Prostate gland (tissue), 2 donors: ENCODE measurements around the gene OLFM1. TPM values are rescaled to one million over a fixed set of nuclear protein-coding genes. Genes with fewer than 3 reads are reported as not detected.
A peak's percentile ranks its signal among the peaks of the same experiment; 100 is the strongest.

Experiments used
- DNase-seq: peaks from one replicate; pipeline ENCODE4 v3.0.0-alpha.2; 2019; ENCODE audit warnings: low spot score
- H3K27ac ChIP-seq, 2 donors: fragments of 200-600 bp; sonication (generic); 2 replicates each; pipeline ENCODE4 v1.5.1; 2017 to 2019
- H3K27me3 ChIP-seq: fragments of 200-600 bp; sonication (generic); replicated peaks from 2 replicates; pipeline ENCODE4 v1.5.1; 2019; ENCODE audit not compliant: insufficient read depth
- H3K36me3 ChIP-seq, 2 donors: fragments of 200-600 bp; sonication (generic); 1 replicate in 1 of 2; 2 replicates in 1 of 2; pipeline versions ENCODE4 v1.5.1 to v1.8.1; 2017 to 2019
- H3K4me1 ChIP-seq: fragments of 200-600 bp; sonication (generic); replicated peaks from 2 replicates; pipeline ENCODE4 v1.5.1; 2019
- H3K4me3 ChIP-seq, 2 donors: fragments of 200-600 bp; sonication (generic); 2 replicates each; pipeline ENCODE4 v1.5.1; 2017 to 2019
- H3K9me3 ChIP-seq: fragments of 200-600 bp; sonication (generic); 2 replicates; pipeline ENCODE4 v1.5.1; 2017
- POLR2A ChIP-seq: fragments of 450-650 bp; IDR thresholded peaks from one replicate; pipeline ENCODE4 v1.6.1; 2016; ENCODE audit warnings: antibody characterized with exemption, mild to moderate bottlenecking
- POLR2AphosphoS5 ChIP-seq: sonication (generic); formaldehyde crosslinking; IDR thresholded peaks from one replicate; pipeline ENCODE4 v1.6.1; 2017; ENCODE audit warnings: antibody characterized with exemption
- WGBS: methylation state at CpG from one replicate; pipeline ENCODE4 v1.1.5; 2018; 5-methylcytosine and 5-hydroxymethylcytosine counted together
- intact Hi-C: fragments of 100-400 bp; cut with DNase I; formaldehyde crosslinking; loops from one replicate; pipeline ENCODE4 v1.14.2; 2022
- total RNA-seq, 2 donors: library from RNA; depleted of rRNA; stranded (reverse); fragments of >200 nt; gene quantifications; one replicate each; pipeline ENCODE4 v1.1.0, GENCODE V29; 2016
- TF ChIP-seq, protein P1 (sequence below), 4 experiments: fragments of 200-600 bp in 2 of 4; fragments of 450-650 bp in 2 of 4; sonication (generic) in 2 of 4; IDR thresholded peaks; 1 replicate in 3 of 4; 2 replicates in 1 of 4; pipeline ENCODE4 v1.5.1; 2016 to 2019; ENCODE audit warnings: antibody characterized with exemption in 4 of 4, mild to moderate bottlenecking in 2 of 4, moderate library complexity in 2 of 4

The OLFM1 gene
- total RNA-seq, 2 donors from 2014 or later = 11.7 to 23.3 TPM

DNA sequence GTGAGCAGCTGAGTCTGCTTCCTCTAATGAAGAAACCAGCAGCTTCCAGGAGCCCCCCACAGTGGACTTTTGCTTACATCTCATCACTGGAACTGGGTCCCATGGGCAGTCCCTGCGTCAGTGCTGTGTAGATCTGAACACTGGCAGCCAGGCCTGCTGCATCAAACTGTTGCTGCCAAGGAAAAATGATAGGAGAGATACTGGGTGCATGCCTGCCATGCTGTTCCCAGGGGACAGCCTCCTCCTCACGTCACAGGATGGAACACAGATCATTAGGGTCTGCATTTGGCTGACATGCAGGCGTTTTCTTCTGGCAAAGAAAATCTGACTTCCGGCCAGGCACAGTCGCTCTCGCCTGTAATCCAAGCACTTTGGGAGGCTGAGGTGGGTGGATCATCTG lies 67.9 kb downstream of the OLFM1 start:
- H3K4me3 ChIP-seq = no peak overlapping the region
- intact Hi-C loops = no loop called here
- H3K27me3 ChIP-seq = no peaks in the 10 kb centered on the region
- H3K4me1 ChIP-seq = no peaks in the 10 kb centered on the region
- TF ChIP-seq POLR2A = no peak
- TF ChIP-seq, protein P1, sequence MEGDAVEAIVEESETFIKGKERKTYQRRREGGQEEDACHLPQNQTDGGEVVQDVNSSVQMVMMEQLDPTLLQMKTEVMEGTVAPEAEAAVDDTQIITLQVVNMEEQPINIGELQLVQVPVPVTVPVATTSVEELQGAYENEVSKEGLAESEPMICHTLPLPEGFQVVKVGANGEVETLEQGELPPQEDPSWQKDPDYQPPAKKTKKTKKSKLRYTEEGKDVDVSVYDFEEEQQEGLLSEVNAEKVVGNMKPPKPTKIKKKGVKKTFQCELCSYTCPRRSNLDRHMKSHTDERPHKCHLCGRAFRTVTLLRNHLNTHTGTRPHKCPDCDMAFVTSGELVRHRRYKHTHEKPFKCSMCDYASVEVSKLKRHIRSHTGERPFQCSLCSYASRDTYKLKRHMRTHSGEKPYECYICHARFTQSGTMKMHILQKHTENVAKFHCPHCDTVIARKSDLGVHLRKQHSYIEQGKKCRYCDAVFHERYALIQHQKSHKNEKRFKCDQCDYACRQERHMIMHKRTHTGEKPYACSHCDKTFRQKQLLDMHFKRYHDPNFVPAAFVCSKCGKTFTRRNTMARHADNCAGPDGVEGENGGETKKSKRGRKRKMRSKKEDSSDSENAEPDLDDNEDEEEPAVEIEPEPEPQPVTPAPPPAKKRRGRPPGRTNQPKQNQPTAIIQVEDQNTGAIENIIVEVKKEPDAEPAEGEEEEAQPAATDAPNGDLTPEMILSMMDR (IDR thresholded peaks at IDR 0.05) = no peak
- no peak for TF ChIP-seq POLR2AphosphoS5
- 79% methylated on average over 6 of the region's 6 CpGs for WGBS
- no peaks in the 10 kb centered on the region for H3K36me3 ChIP-seq
- DNase-seq = no peak
- no peak overlapping the region for H3K27ac ChIP-seq
- no peaks in the 10 kb centered on the region for H3K9me3 ChIP-seq

DNA sequence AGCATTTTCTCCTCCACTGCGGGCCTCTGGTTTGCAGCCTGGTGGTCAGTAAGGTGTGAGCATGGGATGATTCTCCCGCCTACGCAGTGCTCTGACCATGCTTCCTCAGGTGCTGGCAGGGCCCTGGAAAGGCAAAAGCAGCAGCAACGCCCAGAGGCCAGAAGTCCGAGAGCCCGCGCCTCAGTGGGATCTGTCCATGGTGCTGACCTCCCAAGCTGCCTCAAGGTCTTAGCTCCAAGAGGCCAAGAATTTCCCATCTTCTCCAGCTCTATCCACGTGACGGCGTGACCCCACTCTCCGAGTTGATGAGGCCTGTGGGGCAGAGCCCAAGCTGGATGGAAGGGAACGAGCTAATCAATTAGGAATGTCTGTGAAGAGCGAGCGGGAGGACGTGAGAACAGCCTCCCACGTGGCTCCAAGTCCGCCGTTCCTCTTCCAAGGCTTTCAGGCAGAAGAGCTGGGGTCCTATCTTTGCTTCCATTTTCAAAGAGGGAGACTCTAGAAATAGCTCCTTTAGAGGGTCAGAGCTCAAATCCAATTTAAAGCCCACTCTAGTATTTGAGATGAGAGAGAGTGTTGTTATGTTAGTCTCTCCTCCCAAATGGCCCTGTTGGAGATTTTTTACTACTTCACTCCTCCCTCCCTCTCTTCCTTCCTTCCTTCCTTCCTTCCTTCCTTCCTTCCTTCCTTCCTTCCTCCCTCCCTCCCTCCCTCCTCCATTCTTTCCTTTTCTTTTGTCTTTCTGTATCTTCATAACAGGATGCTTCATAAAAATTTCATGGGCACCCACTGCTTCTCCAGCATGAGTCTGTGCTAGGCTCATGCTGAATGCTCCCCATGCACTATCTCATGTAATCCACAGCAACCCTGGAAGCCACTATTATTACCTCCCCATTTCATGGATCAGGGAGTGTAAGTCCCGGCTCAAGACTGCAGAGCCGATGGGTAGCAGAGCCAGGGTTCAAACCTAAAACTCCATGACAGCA lies 69.3 kb downstream of the OLFM1 start:
- Histone ChIP-seq H3K27ac (no peak overlapping the region), H3K27me3 (no peaks in the 10 kb centered on the region), H3K36me3 (no peaks in the 10 kb centered on the region), H3K4me3 (no peak overlapping the region), H3K4me1 (no peaks in the 10 kb centered on the region), H3K9me3 (no peaks in the 10 kb centered on the region)
- intact Hi-C loops = no loop called here
- 26% methylated on average over 20 of the region's 20 CpGs for WGBS
- TF ChIP-seq, protein P1 (IDR thresholded peaks at IDR 0.05) = no peak
- TF ChIP-seq POLR2A = no peak
- no peak for TF ChIP-seq POLR2AphosphoS5
- peak; percentile 22 for DNase-seq

DNA sequence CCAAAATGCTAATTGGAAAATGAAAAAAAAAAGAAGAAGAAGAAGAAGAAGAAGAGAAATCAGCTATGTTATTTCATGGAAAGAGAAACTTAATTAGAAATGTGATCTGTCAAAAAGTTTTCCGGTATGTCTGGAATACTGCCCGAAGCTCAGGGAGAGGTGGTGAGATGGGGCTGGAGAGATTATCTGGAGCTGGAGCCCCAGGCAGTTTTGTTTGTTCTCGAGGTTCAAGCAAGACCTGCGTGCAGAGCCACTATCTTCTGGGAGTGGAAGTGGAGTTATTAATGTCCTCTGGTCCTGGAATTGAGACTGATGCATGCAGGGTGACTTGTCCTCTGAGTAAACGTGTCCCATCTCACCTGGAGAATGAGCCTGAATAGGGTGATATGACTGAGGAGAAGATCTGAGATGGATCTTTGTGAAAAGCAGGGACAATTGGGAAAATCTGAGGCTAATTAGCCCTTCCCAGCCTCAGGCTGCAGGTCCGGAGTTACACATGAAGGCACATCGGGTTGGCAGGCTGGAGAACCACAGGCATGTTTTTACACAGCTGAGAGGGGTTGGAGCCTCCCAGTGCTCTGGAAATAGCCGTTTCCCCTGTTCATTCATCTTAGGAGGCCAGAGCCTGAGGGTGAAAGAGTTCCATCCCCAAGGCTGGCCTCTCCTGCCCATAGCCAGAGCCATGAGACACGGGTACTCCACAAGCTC lies 70.5 kb downstream of the OLFM1 start:
- WGBS = 79% methylated on average over 9 of the region's 9 CpGs
- intact Hi-C loops = no loop called here

DNA sequence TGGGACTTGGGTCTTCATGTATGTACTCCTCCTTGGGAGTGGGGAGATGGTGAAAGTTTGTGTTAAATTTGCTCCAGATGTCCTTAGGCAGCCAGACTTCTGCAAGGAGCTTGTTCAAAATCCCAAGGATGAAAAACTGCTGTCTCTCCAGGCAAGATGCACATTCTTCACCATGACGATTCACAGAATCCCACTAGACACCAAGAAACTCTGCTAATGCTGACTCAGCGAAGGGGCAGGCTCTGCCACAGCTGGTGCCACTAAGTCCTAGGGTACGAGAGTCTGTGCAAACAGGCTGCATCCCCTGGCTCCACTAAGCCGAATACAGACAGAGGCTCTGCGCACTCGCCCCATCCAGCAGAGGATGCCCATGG lies 71.1 kb downstream of the OLFM1 start:
- H3K4me3 ChIP-seq = no peak overlapping the region
- H3K36me3 ChIP-seq = no peaks in the 10 kb centered on the region
- no peak for DNase-seq
- H3K9me3 ChIP-seq = no peaks in the 10 kb centered on the region
- 86% methylated on average over 6 of the region's 6 CpGs for WGBS
- H3K27me3 ChIP-seq = no peaks in the 10 kb centered on the region
- intact Hi-C loops = no loop called here
- TF ChIP-seq, protein P1 (IDR thresholded peaks at IDR 0.05) = no peak
- no peak for TF ChIP-seq POLR2AphosphoS5
- no peak for TF ChIP-seq POLR2A
- H3K4me1 ChIP-seq = no peaks in the 10 kb centered on the region
- H3K27ac ChIP-seq = no peak overlapping the region

More for the DNA sequence above, 70.5 kb downstream of the OLFM1 start:
- no peaks in the 10 kb centered on the region for H3K27me3 ChIP-seq
- no peaks in the 10 kb centered on the region for H3K36me3 ChIP-seq
- no peaks in the 10 kb centered on the region for H3K9me3 ChIP-seq
- no peak for DNase-seq
- H3K4me3 ChIP-seq = no peak overlapping the region
- no peaks in the 10 kb centered on the region for H3K4me1 ChIP-seq
- no peak overlapping the region for H3K27ac ChIP-seq
- TF ChIP-seq POLR2A = no peak
- TF ChIP-seq POLR2AphosphoS5 = no peak
- TF ChIP-seq, protein P1 (IDR thresholded peaks at IDR 0.05) = no peak
